WTC11 (cell line): ENCODE results near the gene NXN.

Experiments used
- CBFB ChIP-seq: sonication (generic); formaldehyde crosslinking; IDR thresholded peaks from 2 replicates; pipeline ENCODE4 v1.8.1; 2022; ENCODE audit warnings: mild to moderate bottlenecking, low read depth, missing genetic modification reagents
- CREB1 ChIP-seq: sonication (generic); formaldehyde crosslinking; IDR thresholded peaks from 2 replicates; pipeline ENCODE4 v1.8.0; 2023; ENCODE audit warnings: mild to moderate bottlenecking, missing genetic modification reagents
- CREM ChIP-seq: sonication (generic); formaldehyde crosslinking; IDR thresholded peaks from 2 replicates; pipeline ENCODE4 v1.8.1; 2022; ENCODE audit warnings: mild to moderate bottlenecking, missing genetic modification reagents, moderate library complexity
- ETV6 ChIP-seq: sonication (generic); formaldehyde crosslinking; IDR thresholded peaks from 2 replicates; pipeline ENCODE4 v1.8.1; 2022; ENCODE audit warnings: mild to moderate bottlenecking, missing genetic modification reagents
- FOXJ3 ChIP-seq: sonication (generic); formaldehyde crosslinking; IDR thresholded peaks from 2 replicates; pipeline ENCODE4 v1.9.0; 2021; ENCODE audit warnings: missing genetic modification reagents, mild to moderate bottlenecking, borderline replicate concordance
- TEAD1 ChIP-seq: sonication (generic); formaldehyde crosslinking; IDR thresholded peaks from 2 replicates; pipeline ENCODE4 v1.8.0; 2022; ENCODE audit warnings: mild to moderate bottlenecking, missing genetic modification reagents
- ZNF121 ChIP-seq: sonication (generic); formaldehyde crosslinking; IDR thresholded peaks from 2 replicates; pipeline ENCODE4 v1.8.0; 2023; ENCODE audit warnings: missing genetic modification reagents
- TF ChIP-seq, protein P1 (sequence below): fragments of 200-600 bp; IDR thresholded peaks from 2 replicates; pipeline ENCODE4 v1.8.0; 2022; ENCODE audit warnings: antibody characterized with exemption
- TF ChIP-seq, protein P2 (sequence below): sonication (generic); formaldehyde crosslinking; IDR thresholded peaks from 2 replicates; pipeline ENCODE4 v1.8.0; 2022; ENCODE audit warnings: mild to moderate bottlenecking, missing genetic modification reagents
- TF ChIP-seq, protein P3 (sequence below): sonication (generic); formaldehyde crosslinking; IDR thresholded peaks from 2 replicates; pipeline ENCODE4 v1.8.0; 2022; ENCODE audit warnings: mild to moderate bottlenecking, missing genetic modification reagents
- TF ChIP-seq, protein P4 (sequence below): sonication (generic); formaldehyde crosslinking; IDR thresholded peaks from 2 replicates; pipeline ENCODE4 v1.8.1; 2022; ENCODE audit warnings: mild to moderate bottlenecking, moderate library complexity, missing genetic modification reagents

DNA sequence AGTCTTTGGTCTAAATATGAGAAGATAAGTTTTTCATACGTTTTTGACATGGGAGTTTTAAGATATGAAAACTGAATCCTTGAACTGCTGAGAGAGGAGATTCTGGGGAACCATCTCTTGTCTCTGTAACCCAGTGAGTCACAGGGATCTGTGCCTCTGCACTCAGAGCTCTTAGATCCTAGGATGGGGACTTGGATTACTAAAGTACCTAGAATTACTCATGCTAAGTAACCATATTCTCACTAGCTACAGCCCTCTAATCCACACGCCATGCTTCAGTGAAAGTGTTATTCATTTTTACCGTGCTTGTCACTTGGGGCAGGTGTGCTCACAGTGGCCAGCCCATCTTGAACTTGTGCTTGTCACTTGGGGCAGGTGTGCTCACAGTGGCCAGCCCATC lies 195.4 kb downstream of the NXN start:
- TF ChIP-seq, protein P1, sequence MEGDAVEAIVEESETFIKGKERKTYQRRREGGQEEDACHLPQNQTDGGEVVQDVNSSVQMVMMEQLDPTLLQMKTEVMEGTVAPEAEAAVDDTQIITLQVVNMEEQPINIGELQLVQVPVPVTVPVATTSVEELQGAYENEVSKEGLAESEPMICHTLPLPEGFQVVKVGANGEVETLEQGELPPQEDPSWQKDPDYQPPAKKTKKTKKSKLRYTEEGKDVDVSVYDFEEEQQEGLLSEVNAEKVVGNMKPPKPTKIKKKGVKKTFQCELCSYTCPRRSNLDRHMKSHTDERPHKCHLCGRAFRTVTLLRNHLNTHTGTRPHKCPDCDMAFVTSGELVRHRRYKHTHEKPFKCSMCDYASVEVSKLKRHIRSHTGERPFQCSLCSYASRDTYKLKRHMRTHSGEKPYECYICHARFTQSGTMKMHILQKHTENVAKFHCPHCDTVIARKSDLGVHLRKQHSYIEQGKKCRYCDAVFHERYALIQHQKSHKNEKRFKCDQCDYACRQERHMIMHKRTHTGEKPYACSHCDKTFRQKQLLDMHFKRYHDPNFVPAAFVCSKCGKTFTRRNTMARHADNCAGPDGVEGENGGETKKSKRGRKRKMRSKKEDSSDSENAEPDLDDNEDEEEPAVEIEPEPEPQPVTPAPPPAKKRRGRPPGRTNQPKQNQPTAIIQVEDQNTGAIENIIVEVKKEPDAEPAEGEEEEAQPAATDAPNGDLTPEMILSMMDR = no peak
- TF ChIP-seq CREM (CRISPR knock-in tag) (no peak), TEAD1 (CRISPR knock-in tag) (no peak), FOXJ3 (CRISPR knock-in tag) (no peak), ZNF121 (CRISPR knock-in tag) (no peak), CBFB (CRISPR knock-in tag) (no peak), CREB1 (no peak), ETV6 (CRISPR knock-in tag) (no peak)
- TF ChIP-seq, protein P2, sequence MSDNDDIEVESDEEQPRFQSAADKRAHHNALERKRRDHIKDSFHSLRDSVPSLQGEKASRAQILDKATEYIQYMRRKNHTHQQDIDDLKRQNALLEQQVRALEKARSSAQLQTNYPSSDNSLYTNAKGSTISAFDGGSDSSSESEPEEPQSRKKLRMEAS = no peak
- TF ChIP-seq, protein P3, sequence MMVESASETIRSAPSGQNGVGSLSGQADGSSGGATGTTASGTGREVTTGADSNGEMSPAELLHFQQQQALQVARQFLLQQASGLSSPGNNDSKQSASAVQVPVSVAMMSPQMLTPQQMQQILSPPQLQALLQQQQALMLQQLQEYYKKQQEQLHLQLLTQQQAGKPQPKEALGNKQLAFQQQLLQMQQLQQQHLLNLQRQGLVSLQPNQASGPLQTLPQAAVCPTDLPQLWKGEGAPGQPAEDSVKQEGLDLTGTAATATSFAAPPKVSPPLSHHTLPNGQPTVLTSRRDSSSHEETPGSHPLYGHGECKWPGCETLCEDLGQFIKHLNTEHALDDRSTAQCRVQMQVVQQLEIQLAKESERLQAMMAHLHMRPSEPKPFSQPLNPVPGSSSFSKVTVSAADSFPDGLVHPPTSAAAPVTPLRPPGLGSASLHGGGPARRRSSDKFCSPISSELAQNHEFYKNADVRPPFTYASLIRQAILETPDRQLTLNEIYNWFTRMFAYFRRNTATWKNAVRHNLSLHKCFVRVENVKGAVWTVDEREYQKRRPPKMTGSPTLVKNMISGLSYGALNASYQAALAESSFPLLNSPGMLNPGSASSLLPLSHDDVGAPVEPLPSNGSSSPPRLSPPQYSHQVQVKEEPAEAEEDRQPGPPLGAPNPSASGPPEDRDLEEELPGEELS (CRISPR knock-in tag) = no peak
- TF ChIP-seq, protein P4, sequence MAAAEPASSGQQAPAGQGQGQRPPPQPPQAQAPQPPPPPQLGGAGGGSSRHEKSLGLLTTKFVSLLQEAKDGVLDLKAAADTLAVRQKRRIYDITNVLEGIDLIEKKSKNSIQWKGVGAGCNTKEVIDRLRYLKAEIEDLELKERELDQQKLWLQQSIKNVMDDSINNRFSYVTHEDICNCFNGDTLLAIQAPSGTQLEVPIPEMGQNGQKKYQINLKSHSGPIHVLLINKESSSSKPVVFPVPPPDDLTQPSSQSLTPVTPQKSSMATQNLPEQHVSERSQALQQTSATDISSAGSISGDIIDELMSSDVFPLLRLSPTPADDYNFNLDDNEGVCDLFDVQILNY (CRISPR knock-in tag) = no peak
